Left kidney (tissue), 2 donors: ENCODE results near the gene TBC1D19. TPM values are rescaled to one million over a fixed set of nuclear protein-coding genes. Genes with fewer than 3 reads are reported as not detected.

ENCODE experiments used
- DNase-seq: peaks from one replicate; pipeline ENCODE4 v3.0.0-alpha.2; 2013
- polyA plus RNA-seq: library from polyadenylated mRNA; unstranded; fragments of 120-200 nt; gene quantifications from one replicate; pipeline ENCODE4 v1.2.1, GENCODE V29; 2013; ENCODE audit not compliant: insufficient read length

TBC1D19 gene
- polyA plus RNA-seq, 1 donor: 23.1 TPM

DNA sequence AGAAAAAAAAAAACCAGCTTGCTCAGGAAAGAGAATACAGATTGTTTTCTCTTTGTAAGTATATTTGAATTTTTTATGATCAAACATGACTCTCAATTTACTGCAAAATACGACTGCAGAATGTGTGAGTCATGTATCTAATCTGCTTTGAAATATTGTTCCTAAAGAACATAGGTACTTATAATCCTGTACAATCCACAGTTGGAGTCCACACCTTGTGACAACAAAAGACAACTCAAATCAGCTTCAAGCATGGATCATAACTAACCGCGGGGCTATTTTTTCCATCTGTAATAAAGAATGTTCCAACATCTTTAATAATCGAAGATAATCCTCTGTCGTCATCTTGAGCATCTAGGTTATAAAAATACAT is 198.9 kb downstream of the TBC1D19 start:
- DNase-seq: no peak

DNA sequence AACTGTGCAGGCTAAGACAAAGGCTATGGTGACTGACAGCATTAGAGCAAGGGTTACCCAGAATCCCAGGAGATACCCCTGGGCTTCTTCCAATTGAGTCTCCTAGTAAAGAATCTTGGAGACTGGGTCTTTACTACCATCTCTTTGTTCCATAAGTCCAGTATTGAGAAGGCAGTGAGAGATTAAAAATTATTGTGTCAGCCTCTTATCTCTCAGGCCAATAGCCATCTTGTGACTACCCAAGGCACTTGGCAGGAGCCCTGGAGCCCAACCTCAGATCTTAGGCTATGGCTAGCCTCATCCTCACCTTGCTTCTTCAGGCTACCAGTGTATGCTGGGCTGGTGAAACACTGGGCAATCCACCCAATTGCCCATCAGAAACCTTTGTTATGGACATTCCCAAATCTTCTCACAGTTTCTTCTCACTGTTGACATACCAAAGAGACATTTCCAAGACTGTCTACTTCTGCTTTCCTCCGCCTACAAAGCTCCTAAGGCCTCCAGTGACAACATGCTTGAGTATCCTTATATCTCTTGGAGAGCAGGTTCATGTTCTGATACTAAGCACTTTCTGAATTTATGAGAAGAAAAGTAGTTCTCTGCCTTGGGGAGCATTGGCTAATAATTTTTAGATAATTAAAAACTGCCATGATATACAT is 200.5 kb downstream of the TBC1D19 start:
- no peak for DNase-seq

DNA sequence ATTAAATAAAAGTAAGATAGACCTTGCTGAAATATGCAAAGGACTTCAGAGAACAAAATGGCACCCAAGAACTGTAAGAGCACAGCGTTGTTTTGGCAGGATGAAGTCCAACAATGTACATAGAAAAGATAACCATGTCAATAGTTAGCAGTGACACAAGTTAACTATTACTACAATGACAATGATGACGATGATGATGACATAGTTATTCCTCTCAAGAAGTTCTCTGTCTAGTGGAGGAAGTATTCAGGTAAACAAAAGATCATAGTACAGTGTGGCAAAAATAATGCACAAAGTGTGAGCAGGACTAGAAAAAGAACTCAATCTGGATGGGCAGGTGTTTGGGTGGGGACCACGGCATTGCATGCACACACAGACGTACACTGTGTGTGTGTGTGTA is 201.4 kb downstream of the TBC1D19 start:
- no peak for DNase-seq

GRCh38 chr4:26785810-26786209 is 201.9 kb downstream of the TBC1D19 start:
- no peak for DNase-seq

- no peak for DNase-seq
These were observed 203.0 kb downstream of the TBC1D19 start for GRCh38 chr4:26786916-26787315.

GRCh38 chr4:26787461-26788340 is 203.8 kb downstream of the TBC1D19 start:
- peak; percentile 30 for DNase-seq

DNA sequence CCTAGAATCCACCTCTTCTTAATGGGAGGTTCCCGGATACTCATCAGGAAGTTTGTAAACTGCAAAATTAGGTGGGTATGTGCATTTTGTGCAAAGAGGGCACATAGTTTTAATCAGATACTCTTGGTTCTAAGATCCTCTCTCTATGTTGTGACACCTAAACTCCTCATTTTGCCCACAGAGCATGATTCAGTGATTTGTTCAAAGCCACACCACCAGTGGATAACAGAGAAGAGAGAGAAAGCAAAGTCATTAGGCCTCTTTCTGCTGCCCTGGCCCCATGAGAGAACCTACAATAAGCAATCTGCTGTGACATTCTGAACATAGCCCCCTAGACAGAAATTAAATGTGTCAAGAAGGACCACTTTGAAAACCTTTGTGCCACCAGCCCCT is 204.5 kb downstream of the TBC1D19 start:
- DNase-seq: no peak

DNA sequence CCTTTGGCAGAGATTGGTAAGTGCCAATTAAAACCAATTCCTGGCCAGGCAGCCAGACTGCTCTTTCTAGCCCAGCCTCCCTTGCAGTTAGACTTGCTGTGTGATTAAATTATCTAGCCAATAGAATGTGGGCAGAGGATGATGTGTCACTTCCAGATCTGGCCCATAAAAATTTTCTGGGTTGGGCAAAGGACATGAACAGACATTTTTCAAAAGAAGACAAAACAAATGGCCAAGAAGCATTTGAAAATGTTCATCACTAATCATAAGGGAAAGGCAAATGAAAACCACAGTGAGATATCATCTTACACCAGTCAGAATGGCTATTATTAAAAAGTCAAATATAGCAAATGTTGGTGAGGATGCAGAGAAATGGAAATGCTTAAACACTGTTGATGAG is 205.3 kb downstream of the TBC1D19 start:
- DNase-seq: no peak

DNA sequence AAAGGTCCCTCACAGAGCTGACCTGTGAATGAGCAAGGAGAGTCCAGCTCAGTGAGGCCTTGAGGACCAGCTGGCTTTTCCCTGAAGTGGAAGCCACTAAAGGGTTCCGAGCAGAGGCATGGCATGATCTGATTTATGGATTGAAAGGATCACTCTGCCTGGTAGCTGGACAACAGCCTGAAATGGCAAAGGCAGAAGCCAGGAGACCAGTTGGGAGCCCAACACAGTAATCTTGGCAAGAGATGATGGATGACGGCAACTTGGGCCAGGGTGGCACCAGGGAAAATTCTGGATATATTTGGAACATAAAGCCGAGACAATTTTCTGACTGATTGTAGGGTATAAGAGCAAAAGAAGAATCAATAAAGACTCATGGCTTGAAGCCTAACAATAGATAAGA is 207.5 kb downstream of the TBC1D19 start:
- DNase-seq: no peak

- no peak for DNase-seq
These were observed 208.8 kb downstream of the TBC1D19 start for GRCh38 chr4:26792639-26793038.

GRCh38 chr4:26793735-26794134 is 209.9 kb downstream of the TBC1D19 start:
- DNase-seq: no peak

- no peak for DNase-seq
These were observed 212.2 kb downstream of the TBC1D19 start for GRCh38 chr4:26796081-26796480.

GRCh38 chr4:26802790-26803189 is 218.9 kb downstream of the TBC1D19 start:
- DNase-seq: no peak

- no peak for DNase-seq
These were observed 219.5 kb downstream of the TBC1D19 start for GRCh38 chr4:26803211-26803861.

DNA sequence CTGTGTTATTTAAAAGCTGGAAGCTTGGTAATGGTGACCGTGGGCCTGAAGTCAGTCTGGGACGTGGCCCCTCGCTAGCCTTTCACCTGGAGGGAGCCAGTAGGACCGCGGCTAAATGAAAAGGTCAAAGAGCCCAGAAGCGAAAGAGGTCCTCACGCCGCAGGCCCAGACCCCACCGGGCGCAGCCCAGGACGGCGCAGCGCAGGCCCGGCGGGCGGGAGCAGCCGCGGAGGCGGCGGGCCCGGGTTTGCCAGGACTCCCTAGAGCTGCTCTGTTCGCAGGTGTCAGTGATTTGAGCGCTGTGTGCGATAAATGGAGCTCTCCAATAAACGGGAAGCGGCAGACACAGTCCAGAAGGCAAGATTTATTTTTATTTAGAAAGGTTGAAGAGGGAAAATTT is 220.6 kb downstream of the TBC1D19 start:
- no peak for DNase-seq

- no peak for DNase-seq
These were observed 221.0 kb downstream of the TBC1D19 start for GRCh38 chr4:26804925-26805324.

Other genes starting within 250 kb of the TBC1D19 start
- 0.10 TPM for gene CCKAR, start 93.6 kb upstream of the TBC1D19 start, polyA plus RNA-seq